T-cell (primary cell): ENCODE results near the gene ACADVL. TPM values are rescaled to one million over a fixed set of nuclear protein-coding genes. Genes with fewer than 3 reads are reported as not detected.
"Not testable (repeated sequence)": the region's sequence is repeated elsewhere in the genome, so short reads cannot be mapped to it uniquely, and the experiment has no call there.

ENCODE experiments used
- ATAC-seq, 4 experiments: fragments of 200-7000 bp in 3 of 4; fragments of 150-1000 bp in 1 of 4; cut with Tn5 transposase; replicated peaks in 1 of 4; 1 replicate in 3 of 4; 2 replicates in 1 of 4; pipeline ENCODE4 v1.10.0; 2021; ENCODE audit warnings: moderate library complexity in 3 of 4, mild to moderate bottlenecking in 2 of 4, moderate number of reproducible peaks in 1 of 4
- CTCF ChIA-PET, 2 donors: fragments of 300-600 bp; sonication (Branson Sonifier 250); formaldehyde crosslinking; loops; one replicate each; lab custom pipeline; 2022; ENCODE audit warnings: antibody characterized with exemption in 2 of 2; lab: Charles Lee
- POLR2A ChIA-PET, 2 donors: fragments of 300-600 bp; sonication (Branson Sonifier 250); formaldehyde crosslinking; loops; one replicate each; lab custom pipeline; 2022; ENCODE audit warnings: antibody characterized with exemption in 2 of 2; lab: Charles Lee
- DNase-seq, 35 experiments: peaks; one replicate each; pipeline versions ENCODE4 v3.0.0 to v3.0.0-alpha.2; 2013 to 2023
- H3K27ac ChIP-seq: one replicate; pipeline ENCODE4 v1.5.1; 2013; ENCODE audit warnings: low read length
- H3K27me3 ChIP-seq, 2 experiments: replicated peaks in 1 of 2; 1 replicate in 1 of 2; 2 replicates in 1 of 2; pipeline versions ENCODE4 v1.6.1 to v1.7.0; 2013; ENCODE audit warnings: low read length in 1 of 2, mixed read lengths in 1 of 2; ENCODE audit not compliant: control insufficient read depth in 2 of 2, insufficient read depth in 2 of 2; ENCODE audit errors: extremely low read depth in 1 of 2
- H3K36me3 ChIP-seq, 2 donors: 1 replicate in 1 of 2; 2 replicates in 1 of 2; pipeline versions ENCODE4 v1.6.1 to v1.7.0; 2013; ENCODE audit warnings: low read length in 1 of 2; ENCODE audit not compliant: control insufficient read depth in 2 of 2, insufficient read depth in 1 of 2; ENCODE audit errors: extremely low read depth in 1 of 2
- H3K4me1 ChIP-seq, 2 experiments: 1 replicate in 1 of 2; 2 replicates in 1 of 2; pipeline versions ENCODE4 v1.6.1 to v1.7.0; 2013; ENCODE audit warnings: low read length in 2 of 2, mixed read lengths in 1 of 2; ENCODE audit not compliant: insufficient read depth in 2 of 2, control insufficient read depth in 1 of 2; ENCODE audit errors: extremely low read depth in 1 of 2
- H3K4me3 ChIP-seq, 2 donors: 1 replicate in 1 of 2; 2 replicates in 1 of 2; pipeline versions ENCODE4 v1.5.1 to v1.7.0; 2013; ENCODE audit warnings: mild to moderate bottlenecking in 2 of 2, low read length in 1 of 2, moderate library complexity in 1 of 2; ENCODE audit not compliant: control insufficient read depth in 1 of 2; ENCODE audit errors: extremely low read depth in 1 of 2
- H3K9me3 ChIP-seq: 2 replicates; pipeline ENCODE4 v1.7.0; 2013
- H3K27ac Mint-ChIP-seq, 2 donors: one replicate each; pipeline ENCODE4 v1.8.0; 2020 to 2021; ENCODE audit warnings: mild to moderate bottlenecking in 2 of 2, mixed read lengths in 2 of 2
- H3K27me3 Mint-ChIP-seq, 2 donors: one replicate each; pipeline ENCODE4 v1.8.0; 2021 to 2022; ENCODE audit warnings: mixed read lengths in 2 of 2
- H3K36me3 Mint-ChIP-seq: one replicate; pipeline ENCODE4 v1.8.0; 2021; ENCODE audit warnings: mixed read lengths
- H3K4me1 Mint-ChIP-seq, 3 donors: one replicate each; pipeline ENCODE4 v1.8.0; 2020 to 2022; ENCODE audit warnings: mixed read lengths in 3 of 3, mild to moderate bottlenecking in 1 of 3
- H3K4me3 Mint-ChIP-seq, 3 donors: one replicate each; pipeline ENCODE4 v1.8.0; 2020 to 2022; ENCODE audit warnings: mild to moderate bottlenecking in 3 of 3, mixed read lengths in 3 of 3, moderate library complexity in 3 of 3
- H3K9me3 Mint-ChIP-seq, 3 donors: one replicate each; pipeline ENCODE4 v1.8.0; 2020 to 2022; ENCODE audit warnings: mixed read lengths in 3 of 3
- WGBS: methylation state at CpG from one replicate; pipeline ENCODE4 v1.1.5; 2013; ENCODE audit warnings: missing lambda C conversion rate; ENCODE audit not compliant: insufficient coverage; 5-methylcytosine and 5-hydroxymethylcytosine counted together
- total RNA-seq, 35 experiments: library from RNA in 6 of 35; stranded (reverse) in 6 of 35; fragments of 120-200 nt in 1 of 35; gene quantifications; one replicate each; pipeline versions ENCODE4 v1.2.1 to v1.2.4 and lab custom pipeline; 2013 to 2026

The ACADVL gene
- total RNA-seq, result 100 to 1,000 TPM; 275 to 424 (median 385) TPM
- 179 TPM for total RNA-seq (2013)
- total RNA-seq (lab: John Stamatoyannopoulos, UW), result 83.3 to 314 (median 217) reads per million in 29 experiments

GRCh38 chr17:7219812-7220592 lies at the start of gene ACADVL, which contains the start of gene DLG4:
Gene ACADVL (plus strand): TSS chr17:7219938. CDS start chr17:7219985, 47 bp downstream.
Gene DLG4 (minus strand): TSS chr17:7219836.
- Mint-ChIP-seq H3K9me3 (no peaks in the 10 kb centered on the region), H3K27ac (peak within 1 kb of the TSS; percentile 98 to 99), H3K4me3 (peak within 1 kb of the TSS; percentile 89 to 91 (median 90)), H3K27me3 (no peaks in the 10 kb centered on the region), H3K4me1 (peaks cover 52 to 57% (median 54%) of the 10 kb centered on the region in 3 donors), H3K36me3 (peaks cover 8% of the 10 kb centered on the region)
- POLR2A ChIA-PET, result no interaction called here
- WGBS, result under 1% methylated on average over 46 of the region's 63 CpGs
- DNase-seq (peak in 34 of 35 experiments; percentile 45 to 82 (median 62)), ATAC-seq (peak; percentile 66 to 76 (median 70))
- Histone ChIP-seq H3K9me3 (no peaks in the 10 kb centered on the region), H3K27me3 (no peaks in the 10 kb centered on the region), H3K4me3 (peak within 1 kb of the TSS; percentile 81 to 86), H3K4me1 (peaks cover 39 to 60% of the 10 kb centered on the region in 2 experiments), H3K27ac (peak within 1 kb of the TSS; percentile 80), H3K36me3 (peaks cover 7 to 37% of the 10 kb centered on the region in 2 donors)
- CTCF ChIA-PET, result interaction anchor here (0.9 to 1.7 kb wide), 8 partner anchors 15 to 468 kb away, joined by 3 to 12 read pairs (median 6); partner anchors contain the start of genes PHF23 (in 2 of the 2), DVL2 (in 1 of the 2) and GABARAP (in 1 of the 2)

GRCh38 chr17:7172522-7173191 lies 47.1 kb upstream of the ACADVL start:
- H3K27me3 Mint-ChIP-seq, H3K36me3 Mint-ChIP-seq, H3K27ac ChIP-seq, H3K4me3 ChIP-seq, ATAC-seq, H3K36me3 ChIP-seq, H3K9me3 Mint-ChIP-seq, H3K4me3 Mint-ChIP-seq, H3K9me3 ChIP-seq, H3K27ac Mint-ChIP-seq, CTCF ChIA-PET, DNase-seq, POLR2A ChIA-PET, H3K4me1 Mint-ChIP-seq: not testable (repeated sequence)
- WGBS, result 92% methylated on average over 10 of the region's 18 CpGs
- Histone ChIP-seq H3K27me3 (peaks cover 10 to 48% of the 10 kb centered on the region in 2 experiments), H3K4me1 (peaks cover 8 to 23% of the 10 kb centered on the region in 2 experiments)

GRCh38 chr17:7173687-7174602 lies 45.8 kb upstream of the ACADVL start:
- WGBS, result 52% methylated on average over 61 of the region's 69 CpGs
- CTCF ChIA-PET, result no interaction called here

GRCh38 chr17:7174603-7175326 lies 45.0 kb upstream of the ACADVL start:
- 60% methylated on average over 7 of the region's 7 CpGs for WGBS
- no peak overlapping the region for H3K27ac Mint-ChIP-seq

More at GRCh38 chr17:7173687-7174602, 45.8 kb upstream of the ACADVL start:
- H3K9me3 ChIP-seq, result no peaks in the 10 kb centered on the region
- DNase-seq (peak in 34 of 35 experiments; percentile 13 to 63 (median 34)), ATAC-seq (peak; percentile 40 to 74 (median 54))
- POLR2A ChIA-PET, result interaction anchor here in 1 of 2 donors (0.6 kb wide), 1 partner anchor 373 kb away, joined by 3 read pairs; no protein-coding TSS in a partner anchor
- H3K36me3 Mint-ChIP-seq, result peaks cover 3% of the 10 kb centered on the region
- H3K4me3 Mint-ChIP-seq, result no peak overlapping the region
- H3K36me3 ChIP-seq, result no peaks in the 10 kb centered on the region
- no peak overlapping the region for H3K27ac Mint-ChIP-seq
- H3K9me3 Mint-ChIP-seq, result peaks cover 0 to 6% (median 0%) of the 10 kb centered on the region in 3 donors
- H3K4me1 Mint-ChIP-seq, result peaks cover 9 to 12% (median 11%) of the 10 kb centered on the region in 3 donors
- H3K27ac ChIP-seq, result no peak overlapping the region
- peaks cover 6 to 12% of the 10 kb centered on the region in 2 donors for H3K27me3 Mint-ChIP-seq
- H3K4me3 ChIP-seq, result peak overlapping the region; percentile 30 to 54
- peaks cover 11 to 31% of the 10 kb centered on the region in 2 experiments for H3K4me1 ChIP-seq
- H3K27me3 ChIP-seq, result peaks cover 10 to 60% of the 10 kb centered on the region in 2 experiments

GRCh38 chr17:7175330-7175733 lies 44.4 kb upstream of the ACADVL start:
- H3K4me3 ChIP-seq, result no peak overlapping the region
- Mint-ChIP-seq H3K4me1 (peaks cover 9 to 12% (median 11%) of the 10 kb centered on the region in 3 donors), H3K36me3 (no peaks in the 10 kb centered on the region), H3K9me3 (no peaks in the 10 kb centered on the region), H3K4me3 (no peak overlapping the region), H3K27me3 (peaks cover 6 to 14% of the 10 kb centered on the region in 2 donors), H3K27ac (no peak overlapping the region)
- no peaks in the 10 kb centered on the region for H3K9me3 ChIP-seq
- peaks cover 11 to 31% of the 10 kb centered on the region in 2 experiments for H3K4me1 ChIP-seq
- 93% methylated on average over 5 of the region's 5 CpGs for whole genome bisulfite sequencing
- peaks cover 10 to 67% of the 10 kb centered on the region in 2 experiments for H3K27me3 ChIP-seq
- H3K36me3 ChIP-seq, result no peaks in the 10 kb centered on the region
- H3K27ac ChIP-seq, result no peak overlapping the region
- POLR2A ChIA-PET, result no interaction called here
- CTCF ChIA-PET, result no interaction called here
- ATAC-seq (no peak), DNase-seq (no peak)

More at GRCh38 chr17:7174603-7175326, 45.0 kb upstream of the ACADVL start:
- CTCF ChIA-PET, result no interaction called here
- Mint-ChIP-seq H3K36me3 (no peaks in the 10 kb centered on the region), H3K4me3 (no peak overlapping the region), H3K9me3 (no peaks in the 10 kb centered on the region), H3K4me1 (peaks cover 9 to 12% (median 11%) of the 10 kb centered on the region in 3 donors), H3K27me3 (peaks cover 6 to 14% of the 10 kb centered on the region in 2 donors)
- Histone ChIP-seq H3K36me3 (no peaks in the 10 kb centered on the region), H3K9me3 (no peaks in the 10 kb centered on the region), H3K4me1 (peaks cover 11 to 31% of the 10 kb centered on the region in 2 experiments), H3K27ac (no peak overlapping the region), H3K4me3 (peak overlapping the region in 1 of 2 donors; percentile 54), H3K27me3 (peaks cover 10 to 64% of the 10 kb centered on the region in 2 experiments)
- POLR2A ChIA-PET, result no interaction called here
- DNase-seq (no peak), ATAC-seq (no peak)
